Stimulated activated CD8-positive, alpha-beta memory T cell treated with anti-CD3 and anti-CD28 coated beads, Interleukin-2, amount 100 ng/mL, for 1 hour (primary cell): Measurements from ENCODE around the gene ZGPAT.
"Not testable (repeated sequence)": the region's sequence is repeated elsewhere in the genome, so short reads cannot be mapped to it uniquely, and the experiment has no call there.

Experiments used
- DNase-seq, 2 donors: peaks; one replicate each; pipeline ENCODE4 v3.0.0-alpha.2; 2020; ENCODE audit warnings: low read depth in 2 of 2

Gene ZGPAT

GRCh38 chr20:63765082-63765873 is 57.4 kb downstream of the ZGPAT start:
- DNase-seq, result no peak

GRCh38 chr20:63765902-63766301 is 58.1 kb downstream of the ZGPAT start:
- no peak for DNase-seq

- no peak for DNase-seq
Measured at GRCh38 chr20:63766695-63767426, 59.0 kb downstream of the ZGPAT start.

GRCh38 chr20:63767456-63767855 is 59.6 kb downstream of the ZGPAT start:
- no peak for DNase-seq

GRCh38 chr20:63767886-63768285 is 60.0 kb downstream of the ZGPAT start:
- no peak for DNase-seq

GRCh38 chr20:63768591-63769515 is 61.0 kb downstream of the ZGPAT start:
- DNase-seq, result no peak

GRCh38 chr20:63769891-63770474 is 62.1 kb downstream of the ZGPAT start:
- DNase-seq, result no peak

GRCh38 chr20:63771046-63771707 is 63.3 kb downstream of the ZGPAT start:
- DNase-seq, result no peak

- no peak for DNase-seq
Measured at GRCh38 chr20:63772781-63773518, 65.1 kb downstream of the ZGPAT start.

GRCh38 chr20:63773571-63774241 is 65.9 kb downstream of the ZGPAT start:
- no peak for DNase-seq

GRCh38 chr20:63774306-63774705 is 66.5 kb downstream of the ZGPAT start:
- DNase-seq, result no peak

- no peak for DNase-seq
Measured at GRCh38 chr20:63775096-63775978, 67.5 kb downstream of the ZGPAT start.

- DNase-seq, result not testable (repeated sequence)
Measured at GRCh38 chr20:63776875-63777274, 69.0 kb downstream of the ZGPAT start.

- DNase-seq, result no peak
Measured at GRCh38 chr20:63777614-63778013, 69.8 kb downstream of the ZGPAT start.

- DNase-seq, result no peak
Measured at GRCh38 chr20:63778034-63778752, 70.4 kb downstream of the ZGPAT start.

- no peak for DNase-seq
Measured at GRCh38 chr20:63778857-63779256, 71.0 kb downstream of the ZGPAT start.

- no peak for DNase-seq
Measured at GRCh38 chr20:63781181-63781580, 73.3 kb downstream of the ZGPAT start.

- DNase-seq, result peak; percentile 17 to 27
Measured at GRCh38 chr20:63782051-63782471, 74.2 kb downstream of the ZGPAT start.
